ENCODE data around the gene C1GALT1C1.

The C1GALT1C1 gene

GRCh38 chrX:120585702-120586101 is 44.2 kb downstream of the C1GALT1C1 start:
- no peak for DNase-seq (ENCODE audit: low read depth)
